ENCODE measurements around the gene ECHDC3. TPM values are rescaled to one million over a fixed set of nuclear protein-coding genes. Genes with fewer than 3 reads are reported as not detected.

Gene ECHDC3
- 10.5 and 13.5 TPM in 2 replicates for polyA plus RNA-seq (2012; rRNA removed)
- polyA plus RNA-seq (2012; cell fraction: cytosol; rRNA removed) = 7.1 and 10.5 TPM in 2 replicates
- 11.2 and 12.0 TPM in 2 replicates for polyA plus RNA-seq (2012; cell fraction: nucleus; rRNA removed)

GRCh38 chr10:11742009-11742778 is at the start of gene ECHDC3:
Gene ECHDC3, plus strand, starts transcription at chr10:11742382. Its CDS starts 195 bp downstream, at chr10:11742577.
- H3K9me2 ChIP-seq = no peaks in the 10 kb centered on the region
- peaks cover 0 to 14% of the 10 kb centered on the region in 2 experiments; a peak in 1 of 4 replicates for H3K4me1 ChIP-seq (ENCODE audit: control insufficient read depth in 1 of 2, insufficient read depth in 2 of 2, low read depth in 1 of 2, low read length in 1 of 2)
- H3K4me2 ChIP-seq = peak within 1 kb of the TSS; percentile 88
- no peaks in the 10 kb centered on the region for H3F3A ChIP-seq (replicated peaks; ENCODE audit: insufficient read depth)
- WGBS (ENCODE audit: low lambda C conversion rate) = 11% methylated on average over 38 of the region's 93 CpGs
- H3K9me3 ChIP-seq = no peaks in the 10 kb centered on the region
- no peaks in the 10 kb centered on the region for H3K36me3 ChIP-seq (replicated peaks in 1 of 2; ENCODE audit: control insufficient read depth in 1 of 2, insufficient read depth in 2 of 2, low read length in 1 of 2)
- no peaks in the 10 kb centered on the region for H3K27me3 ChIP-seq (ENCODE audit: insufficient read depth)
- no peaks in the 10 kb centered on the region for H4K20me1 ChIP-seq (ENCODE audit: insufficient read depth)
- peak; percentile 95 for DNase-seq
- peak within 1 kb of the TSS; percentile 96; the same call in 1 of the 2 replicates for H2AFZ ChIP-seq (ENCODE audit: low read depth)
- peak within 1 kb of the TSS; percentile 62 to 68 for H3K4me3 ChIP-seq (ENCODE audit: low read depth in 2 of 2, low read length in 1 of 2)
- CTCF ChIA-PET = interaction anchor here (1.1 to 1.3 kb wide), 3 partner anchors 16 to 244 kb away, joined by 4 to 7 read pairs (median 4); no protein-coding TSS in a partner anchor
- H3K9ac ChIP-seq = peak within 1 kb of the TSS; percentile 65; the same call in 1 of the 2 replicates
- H3K79me2 ChIP-seq (ENCODE audit: insufficient read depth) = no peaks in the 10 kb centered on the region
- no peak within 1 kb of the TSS for H3K27ac ChIP-seq (ENCODE audit: low read depth in 2 of 2, low read length in 1 of 2)
- peak; percentile 48; the same call in 1 of the 2 replicates for TF ChIP-seq MXI1 (IDR thresholded peaks at IDR 0.05; ENCODE audit: low read depth, low read length)
- no peak for TF ChIP-seq FOXJ3 (CRISPR knock-in tag; IDR thresholded peaks at IDR 0.05)
- no peak for TF ChIP-seq RFX5 (IDR thresholded peaks at IDR 0.05; ENCODE audit: low read length)
- no peak for TF ChIP-seq FOXM1 (IDR thresholded peaks at IDR 0.05; ENCODE audit: low read depth)
- TF ChIP-seq ZBTB33 (IDR thresholded peaks at IDR 0.05; ENCODE audit: borderline replicate concordance, low read depth) = no peak
- no peak for TF ChIP-seq TEAD4 (IDR thresholded peaks at IDR 0.05; ENCODE audit: borderline replicate concordance, insufficient read depth)
- TF ChIP-seq RAD21 (IDR thresholded peaks at IDR 0.05; ENCODE audit: low read length) = no peak
- peak; percentile 41; the same call in 1 of the 2 replicates for TF ChIP-seq MAX (IDR thresholded peaks at IDR 0.05; ENCODE audit: low read depth)
- no peak for TF ChIP-seq GABPA (IDR thresholded peaks at IDR 0.05; ENCODE audit: low read depth)
- no peak for TF ChIP-seq REST (IDR thresholded peaks at IDR 0.05; ENCODE audit: low read depth, low read length)
- TF ChIP-seq NRF1 (IDR thresholded peaks at IDR 0.05; ENCODE audit: low read depth, low read length) = no peak
- no peak for TF ChIP-seq CHD2 (IDR thresholded peaks at IDR 0.05; ENCODE audit: low read length, partially characterized antibody)
- POLR2A ChIA-PET = no interaction called here

Measured in SK-N-SH (cell line).